Activated CD8-positive, alpha-beta memory T cell treated with anti-CD3 and anti-CD28 coated beads, Interleukin-2, amount 50 U/mL, for 24 hours (primary cell): Measurements from ENCODE around the gene RASA4.
"Not testable (repeated sequence)": the region's sequence is repeated elsewhere in the genome, so short reads cannot be mapped to it uniquely, and the experiment has no call there.

ENCODE experiments used
- DNase-seq: peaks from one replicate; pipeline ENCODE4 v3.0.0-alpha.2; 2020; ENCODE audit errors: extremely low read depth

The RASA4 gene

GRCh38 chr7:102616507-102617125 lies at the start of gene RASA4:
TSS of gene RASA4 (minus strand) at chr7:102616756. CDS start at chr7:102616689, 67 bp downstream.
- not testable (repeated sequence) for DNase-seq

GRCh38 chr7:102664765-102665164 lies 48.2 kb upstream of the RASA4 start:
- not testable (repeated sequence) for DNase-seq

- not testable (repeated sequence) for DNase-seq
These were observed 33.4 kb upstream of the RASA4 start, which contains the start of gene SPDYE2B for GRCh38 chr7:102649924-102650323. TSS of gene SPDYE2B (plus strand) at chr7:102650319. CDS start at chr7:102652349, 2,030 bp downstream.

GRCh38 chr7:102647813-102648212 lies 31.3 kb upstream of the RASA4 start:
- not testable (repeated sequence) for DNase-seq

- not testable (repeated sequence) for DNase-seq
These were observed 26.8 kb upstream of the RASA4 start for GRCh38 chr7:102643404-102643803.

- not testable (repeated sequence) for DNase-seq
These were observed 26.1 kb upstream of the RASA4 start, which contains the start of gene UPK3BL1 for GRCh38 chr7:102642691-102643090. TSS of gene UPK3BL1 (minus strand) at chr7:102642791. CDS start at chr7:102642741, 50 bp downstream.

- not testable (repeated sequence) for DNase-seq
These were observed 22.3 kb upstream of the RASA4 start for GRCh38 chr7:102638848-102639247.

- DNase-seq: not testable (repeated sequence)
These were observed 20.4 kb upstream of the RASA4 start for GRCh38 chr7:102636956-102637355.

GRCh38 chr7:102635354-102635753 lies 18.8 kb upstream of the RASA4 start:
- DNase-seq: not testable (repeated sequence)

- not testable (repeated sequence) for DNase-seq
These were observed 17.7 kb upstream of the RASA4 start for GRCh38 chr7:102634299-102634698.

GRCh38 chr7:102630622-102631021 lies 14.1 kb upstream of the RASA4 start:
- DNase-seq: not testable (repeated sequence)

GRCh38 chr7:102627271-102627904 lies 10.8 kb upstream of the RASA4 start:
- not testable (repeated sequence) for DNase-seq

GRCh38 chr7:102618122-102618521 lies 1.6 kb upstream of the RASA4 start:
- DNase-seq: not testable (repeated sequence)

- not testable (repeated sequence) for DNase-seq
These were observed 626 bp downstream of the RASA4 start for GRCh38 chr7:102615930-102616329.

GRCh38 chr7:102614873-102615272 lies 1.7 kb downstream of the RASA4 start:
- DNase-seq: not testable (repeated sequence)

- DNase-seq: not testable (repeated sequence)
These were observed 2.2 kb downstream of the RASA4 start for GRCh38 chr7:102614346-102614697.

GRCh38 chr7:102613575-102614345 lies 2.8 kb downstream of the RASA4 start:
- not testable (repeated sequence) for DNase-seq

GRCh38 chr7:102611675-102612325 lies 4.8 kb downstream of the RASA4 start:
- not testable (repeated sequence) for DNase-seq

- not testable (repeated sequence) for DNase-seq
These were observed 5.4 kb downstream of the RASA4 start for GRCh38 chr7:102611013-102611674.

GRCh38 chr7:102610441-102610840 lies 6.1 kb downstream of the RASA4 start:
- DNase-seq: not testable (repeated sequence)

GRCh38 chr7:102609734-102610133 lies 6.8 kb downstream of the RASA4 start:
- not testable (repeated sequence) for DNase-seq
